ENCODE results near the gene DCLRE1A. TPM values are rescaled to one million over a fixed set of nuclear protein-coding genes. Genes with fewer than 3 reads are reported as not detected.

Gene DCLRE1A
- total and polyA plus RNA-seq, 2 donors from 2014 or later, result 4.2 to 5.7 TPM

GRCh38 chr10:113875212-113875611, 21.3 kb upstream of the DCLRE1A start:
- TF ChIP-seq CTCF (IDR thresholded peaks at IDR 0.05; ENCODE audit: borderline replicate concordance, extremely low read depth, insufficient read depth), result no peak
- H3K4me1 ChIP-seq (ENCODE audit: control insufficient read depth in 2 of 3, insufficient read depth in 2 of 3, low read depth in 1 of 3, low read length in 3 of 3), result no peaks in the 10 kb centered on the region
- H3K9ac ChIP-seq (ENCODE audit: low read length in 3 of 3), result no peak overlapping the region
- H3K27ac ChIP-seq (ENCODE audit: low read depth in 2 of 2, low read length in 2 of 2), result no peak overlapping the region
- FAIRE-seq, result no peak
- H3K27me3 ChIP-seq (ENCODE audit: control insufficient read depth, insufficient read depth, low read length), result no peaks in the 10 kb centered on the region
- intact Hi-C loops (cut with DNase I), result no loop called here
- no peak for DNase-seq
- no peaks in the 10 kb centered on the region for H3K36me3 ChIP-seq (ENCODE audit: control insufficient read depth in 2 of 3, insufficient read depth in 3 of 3, low read length in 3 of 3)
- peaks cover 0 to 7% (median 1%) of the 10 kb centered on the region in 3 donors for H3K9me3 ChIP-seq (ENCODE audit: control insufficient read depth in 2 of 3, insufficient read depth in 1 of 3, low read length in 3 of 3)
- H3K4me3 ChIP-seq (ENCODE audit: low read length in 3 of 3), result no peak overlapping the region

- TF ChIP-seq CTCF (IDR thresholded peaks at IDR 0.05; ENCODE audit: borderline replicate concordance, extremely low read depth, insufficient read depth), result no peak
- no peak for DNase-seq
- Histone ChIP-seq H3K27me3 (ENCODE audit: control insufficient read depth, insufficient read depth, low read length) (no peaks in the 10 kb centered on the region), H3K9ac (ENCODE audit: low read length in 3 of 3) (no peak overlapping the region), H3K36me3 (ENCODE audit: control insufficient read depth in 2 of 3, insufficient read depth in 3 of 3, low read length in 3 of 3) (no peaks in the 10 kb centered on the region), H3K27ac (ENCODE audit: low read depth in 2 of 2, low read length in 2 of 2) (no peak overlapping the region), H3K9me3 (ENCODE audit: control insufficient read depth in 2 of 3, insufficient read depth in 1 of 3, low read length in 3 of 3) (peaks cover 0 to 7% (median 1%) of the 10 kb centered on the region in 3 donors), H3K4me1 (ENCODE audit: control insufficient read depth in 2 of 3, insufficient read depth in 2 of 3, low read depth in 1 of 3, low read length in 3 of 3) (no peaks in the 10 kb centered on the region), H3K4me3 (ENCODE audit: low read length in 3 of 3) (no peak overlapping the region)
- intact Hi-C loops (cut with DNase I), result no loop called here
- no peak for FAIRE-seq
Measured at GRCh38 chr10:113872139-113873030, 18.5 kb upstream of the DCLRE1A start.

- DNase-seq (no peak), FAIRE-seq (no peak)
- intact Hi-C loops (cut with DNase I), result no loop called here
- Histone ChIP-seq H3K36me3 (ENCODE audit: control insufficient read depth in 2 of 3, insufficient read depth in 3 of 3, low read length in 3 of 3) (no peaks in the 10 kb centered on the region), H3K4me1 (ENCODE audit: control insufficient read depth in 2 of 3, insufficient read depth in 2 of 3, low read depth in 1 of 3, low read length in 3 of 3) (no peaks in the 10 kb centered on the region), H3K9me3 (ENCODE audit: control insufficient read depth in 2 of 3, insufficient read depth in 1 of 3, low read length in 3 of 3) (peaks cover 0 to 7% (median 1%) of the 10 kb centered on the region in 3 donors), H3K27me3 (ENCODE audit: control insufficient read depth, insufficient read depth, low read length) (no peaks in the 10 kb centered on the region), H3K27ac (ENCODE audit: low read depth in 2 of 2, low read length in 2 of 2) (no peak overlapping the region), H3K9ac (ENCODE audit: low read length in 3 of 3) (no peak overlapping the region), H3K4me3 (ENCODE audit: low read length in 3 of 3) (no peak overlapping the region)
- no peak for TF ChIP-seq CTCF (IDR thresholded peaks at IDR 0.05; ENCODE audit: borderline replicate concordance, extremely low read depth, insufficient read depth)
Measured at GRCh38 chr10:113869789-113870188, 15.9 kb upstream of the DCLRE1A start.
